Neural cell (in vitro differentiated cells): ENCODE results near the gene HDAC4.

Experiments used
- EP300 ChIP-seq: fragments of 450-650 bp; conservative IDR thresholded peaks from 2 replicates; pipeline ENCODE4 v1.6.1; 2014; ENCODE audit warnings: antibody characterized with exemption, mild to moderate bottlenecking, moderate library complexity; ENCODE audit not compliant: poor library complexity, severe bottlenecking
- EZH2 ChIP-seq: fragments of 200-600, 300-800 bp; shearing (Covaris generic), sonication (generic); IDR thresholded peaks from 2 replicates; pipeline ENCODE4 v1.6.1; 2014; ENCODE audit warnings: antibody characterized with exemption, low read length, borderline replicate concordance, mild to moderate bottlenecking; ENCODE audit not compliant: insufficient read depth, poor library complexity, severe bottlenecking
- MXI1 ChIP-seq: fragments of 450-650 bp; conservative IDR thresholded peaks from 2 replicates; pipeline ENCODE4 v1.6.1; 2014; ENCODE audit warnings: antibody characterized with exemption, mild to moderate bottlenecking; ENCODE audit not compliant: poor library complexity, severe bottlenecking
- POLR2AphosphoS5 ChIP-seq: IDR thresholded peaks from 2 replicates; pipeline ENCODE4 v1.6.1; 2012
- RAD21 ChIP-seq: fragments of 450-650 bp; conservative IDR thresholded peaks from 2 replicates; pipeline ENCODE4 v1.6.1; 2014; ENCODE audit warnings: antibody characterized with exemption, mild to moderate bottlenecking, moderate library complexity
- SMC3 ChIP-seq: fragments of 450-650 bp; conservative IDR thresholded peaks from 2 replicates; pipeline ENCODE4 v1.6.1; 2014; ENCODE audit warnings: antibody characterized with exemption, mild to moderate bottlenecking, moderate library complexity; ENCODE audit not compliant: poor library complexity
- TAF1 ChIP-seq: IDR thresholded peaks from 2 replicates; pipeline ENCODE4 v1.6.1; 2012; ENCODE audit warnings: low read depth
- TF ChIP-seq, protein P1 (sequence below): fragments of 450-650 bp; IDR thresholded peaks from 2 replicates; pipeline ENCODE4 v1.5.1; 2014; ENCODE audit warnings: antibody characterized with exemption, mild to moderate bottlenecking, moderate library complexity; ENCODE audit not compliant: poor library complexity, severe bottlenecking
- TF ChIP-seq, protein P2 (sequence below): IDR thresholded peaks from 2 replicates; pipeline ENCODE4 v1.6.1; 2012; ENCODE audit warnings: borderline replicate concordance

DNA sequence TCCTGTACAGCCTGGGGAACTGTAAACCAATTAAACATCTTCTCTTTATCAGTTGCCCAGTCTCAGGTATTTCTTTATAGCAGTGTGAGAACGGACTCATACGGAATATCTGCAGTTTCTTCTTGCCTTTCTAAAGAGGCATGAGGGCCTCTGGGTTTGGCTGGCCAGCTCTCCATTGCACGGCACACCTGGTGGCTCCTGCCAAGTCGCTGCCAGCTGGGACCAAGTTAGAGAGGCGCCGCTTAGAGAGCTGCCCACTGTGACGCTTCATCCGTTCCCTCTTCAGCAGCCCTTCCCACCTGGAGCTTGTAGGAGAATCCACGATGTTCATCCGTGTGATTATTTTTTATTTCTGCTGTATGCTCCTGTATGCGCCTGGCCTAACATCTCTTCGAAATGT lies 357.5 kb downstream of the HDAC4 start:
- TF ChIP-seq, protein P1, sequence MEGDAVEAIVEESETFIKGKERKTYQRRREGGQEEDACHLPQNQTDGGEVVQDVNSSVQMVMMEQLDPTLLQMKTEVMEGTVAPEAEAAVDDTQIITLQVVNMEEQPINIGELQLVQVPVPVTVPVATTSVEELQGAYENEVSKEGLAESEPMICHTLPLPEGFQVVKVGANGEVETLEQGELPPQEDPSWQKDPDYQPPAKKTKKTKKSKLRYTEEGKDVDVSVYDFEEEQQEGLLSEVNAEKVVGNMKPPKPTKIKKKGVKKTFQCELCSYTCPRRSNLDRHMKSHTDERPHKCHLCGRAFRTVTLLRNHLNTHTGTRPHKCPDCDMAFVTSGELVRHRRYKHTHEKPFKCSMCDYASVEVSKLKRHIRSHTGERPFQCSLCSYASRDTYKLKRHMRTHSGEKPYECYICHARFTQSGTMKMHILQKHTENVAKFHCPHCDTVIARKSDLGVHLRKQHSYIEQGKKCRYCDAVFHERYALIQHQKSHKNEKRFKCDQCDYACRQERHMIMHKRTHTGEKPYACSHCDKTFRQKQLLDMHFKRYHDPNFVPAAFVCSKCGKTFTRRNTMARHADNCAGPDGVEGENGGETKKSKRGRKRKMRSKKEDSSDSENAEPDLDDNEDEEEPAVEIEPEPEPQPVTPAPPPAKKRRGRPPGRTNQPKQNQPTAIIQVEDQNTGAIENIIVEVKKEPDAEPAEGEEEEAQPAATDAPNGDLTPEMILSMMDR: no peak
- TF ChIP-seq POLR2AphosphoS5: no peak
- TF ChIP-seq TAF1: no peak
- TF ChIP-seq, protein P2, sequence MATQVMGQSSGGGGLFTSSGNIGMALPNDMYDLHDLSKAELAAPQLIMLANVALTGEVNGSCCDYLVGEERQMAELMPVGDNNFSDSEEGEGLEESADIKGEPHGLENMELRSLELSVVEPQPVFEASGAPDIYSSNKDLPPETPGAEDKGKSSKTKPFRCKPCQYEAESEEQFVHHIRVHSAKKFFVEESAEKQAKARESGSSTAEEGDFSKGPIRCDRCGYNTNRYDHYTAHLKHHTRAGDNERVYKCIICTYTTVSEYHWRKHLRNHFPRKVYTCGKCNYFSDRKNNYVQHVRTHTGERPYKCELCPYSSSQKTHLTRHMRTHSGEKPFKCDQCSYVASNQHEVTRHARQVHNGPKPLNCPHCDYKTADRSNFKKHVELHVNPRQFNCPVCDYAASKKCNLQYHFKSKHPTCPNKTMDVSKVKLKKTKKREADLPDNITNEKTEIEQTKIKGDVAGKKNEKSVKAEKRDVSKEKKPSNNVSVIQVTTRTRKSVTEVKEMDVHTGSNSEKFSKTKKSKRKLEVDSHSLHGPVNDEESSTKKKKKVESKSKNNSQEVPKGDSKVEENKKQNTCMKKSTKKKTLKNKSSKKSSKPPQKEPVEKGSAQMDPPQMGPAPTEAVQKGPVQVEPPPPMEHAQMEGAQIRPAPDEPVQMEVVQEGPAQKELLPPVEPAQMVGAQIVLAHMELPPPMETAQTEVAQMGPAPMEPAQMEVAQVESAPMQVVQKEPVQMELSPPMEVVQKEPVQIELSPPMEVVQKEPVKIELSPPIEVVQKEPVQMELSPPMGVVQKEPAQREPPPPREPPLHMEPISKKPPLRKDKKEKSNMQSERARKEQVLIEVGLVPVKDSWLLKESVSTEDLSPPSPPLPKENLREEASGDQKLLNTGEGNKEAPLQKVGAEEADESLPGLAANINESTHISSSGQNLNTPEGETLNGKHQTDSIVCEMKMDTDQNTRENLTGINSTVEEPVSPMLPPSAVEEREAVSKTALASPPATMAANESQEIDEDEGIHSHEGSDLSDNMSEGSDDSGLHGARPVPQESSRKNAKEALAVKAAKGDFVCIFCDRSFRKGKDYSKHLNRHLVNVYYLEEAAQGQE: no peak
- TF ChIP-seq MXI1: no peak
- TF ChIP-seq EZH2: no peak
- TF ChIP-seq RAD21: no peak
- no peak for TF ChIP-seq SMC3
- TF ChIP-seq EP300: no peak
